T-cell (primary cell): ENCODE results near the gene ARID5B. TPM values are rescaled to one million over a fixed set of nuclear protein-coding genes. Genes with fewer than 3 reads are reported as not detected.
A peak's percentile ranks its signal among the peaks of the same experiment; 100 is the strongest.

ENCODE experiments used
- ATAC-seq, 4 experiments: fragments of 200-7000 bp in 3 of 4; fragments of 150-1000 bp in 1 of 4; cut with Tn5 transposase; replicated peaks in 1 of 4; 1 replicate in 3 of 4; 2 replicates in 1 of 4; pipeline ENCODE4 v1.10.0; 2021; ENCODE audit warnings: moderate library complexity in 3 of 4, mild to moderate bottlenecking in 2 of 4, moderate number of reproducible peaks in 1 of 4
- CTCF ChIA-PET, 2 donors: fragments of 300-600 bp; sonication (Branson Sonifier 250); formaldehyde crosslinking; loops; one replicate each; lab custom pipeline; 2022; ENCODE audit warnings: antibody characterized with exemption in 2 of 2; lab: Charles Lee
- POLR2A ChIA-PET, 2 donors: fragments of 300-600 bp; sonication (Branson Sonifier 250); formaldehyde crosslinking; loops; one replicate each; lab custom pipeline; 2022; ENCODE audit warnings: antibody characterized with exemption in 2 of 2; lab: Charles Lee
- DNase-seq, 35 experiments: peaks; one replicate each; pipeline versions ENCODE4 v3.0.0 to v3.0.0-alpha.2; 2013 to 2023
- H3K27ac ChIP-seq: one replicate; pipeline ENCODE4 v1.5.1; 2013; ENCODE audit warnings: low read length
- H3K27me3 ChIP-seq, 2 experiments: replicated peaks in 1 of 2; 1 replicate in 1 of 2; 2 replicates in 1 of 2; pipeline versions ENCODE4 v1.6.1 to v1.7.0; 2013; ENCODE audit warnings: low read length in 1 of 2, mixed read lengths in 1 of 2; ENCODE audit not compliant: control insufficient read depth in 2 of 2, insufficient read depth in 2 of 2; ENCODE audit errors: extremely low read depth in 1 of 2
- H3K36me3 ChIP-seq, 2 donors: 1 replicate in 1 of 2; 2 replicates in 1 of 2; pipeline versions ENCODE4 v1.6.1 to v1.7.0; 2013; ENCODE audit warnings: low read length in 1 of 2; ENCODE audit not compliant: control insufficient read depth in 2 of 2, insufficient read depth in 1 of 2; ENCODE audit errors: extremely low read depth in 1 of 2
- H3K4me1 ChIP-seq, 2 experiments: 1 replicate in 1 of 2; 2 replicates in 1 of 2; pipeline versions ENCODE4 v1.6.1 to v1.7.0; 2013; ENCODE audit warnings: low read length in 2 of 2, mixed read lengths in 1 of 2; ENCODE audit not compliant: insufficient read depth in 2 of 2, control insufficient read depth in 1 of 2; ENCODE audit errors: extremely low read depth in 1 of 2
- H3K4me3 ChIP-seq, 2 donors: 1 replicate in 1 of 2; 2 replicates in 1 of 2; pipeline versions ENCODE4 v1.5.1 to v1.7.0; 2013; ENCODE audit warnings: mild to moderate bottlenecking in 2 of 2, low read length in 1 of 2, moderate library complexity in 1 of 2; ENCODE audit not compliant: control insufficient read depth in 1 of 2; ENCODE audit errors: extremely low read depth in 1 of 2
- H3K9me3 ChIP-seq: 2 replicates; pipeline ENCODE4 v1.7.0; 2013
- H3K27ac Mint-ChIP-seq, 2 donors: one replicate each; pipeline ENCODE4 v1.8.0; 2020 to 2021; ENCODE audit warnings: mild to moderate bottlenecking in 2 of 2, mixed read lengths in 2 of 2
- H3K27me3 Mint-ChIP-seq, 2 donors: one replicate each; pipeline ENCODE4 v1.8.0; 2021 to 2022; ENCODE audit warnings: mixed read lengths in 2 of 2
- H3K36me3 Mint-ChIP-seq: one replicate; pipeline ENCODE4 v1.8.0; 2021; ENCODE audit warnings: mixed read lengths
- H3K4me1 Mint-ChIP-seq, 3 donors: one replicate each; pipeline ENCODE4 v1.8.0; 2020 to 2022; ENCODE audit warnings: mixed read lengths in 3 of 3, mild to moderate bottlenecking in 1 of 3
- H3K4me3 Mint-ChIP-seq, 3 donors: one replicate each; pipeline ENCODE4 v1.8.0; 2020 to 2022; ENCODE audit warnings: mild to moderate bottlenecking in 3 of 3, mixed read lengths in 3 of 3, moderate library complexity in 3 of 3
- H3K9me3 Mint-ChIP-seq, 3 donors: one replicate each; pipeline ENCODE4 v1.8.0; 2020 to 2022; ENCODE audit warnings: mixed read lengths in 3 of 3
- WGBS: methylation state at CpG from one replicate; pipeline ENCODE4 v1.1.5; 2013; ENCODE audit warnings: missing lambda C conversion rate; ENCODE audit not compliant: insufficient coverage; 5-methylcytosine and 5-hydroxymethylcytosine counted together
- total RNA-seq, 35 experiments: library from RNA in 6 of 35; stranded (reverse) in 6 of 35; fragments of 120-200 nt in 1 of 35; gene quantifications; one replicate each; pipeline versions ENCODE4 v1.2.1 to v1.2.4 and lab custom pipeline; 2013 to 2026

ARID5B gene
- total RNA-seq, 5 donors from 2014 or later (not counting 1 experiment from before 2014, with no cell fraction given), result 34.0 to 75.5 (median 42.5) TPM

DNA sequence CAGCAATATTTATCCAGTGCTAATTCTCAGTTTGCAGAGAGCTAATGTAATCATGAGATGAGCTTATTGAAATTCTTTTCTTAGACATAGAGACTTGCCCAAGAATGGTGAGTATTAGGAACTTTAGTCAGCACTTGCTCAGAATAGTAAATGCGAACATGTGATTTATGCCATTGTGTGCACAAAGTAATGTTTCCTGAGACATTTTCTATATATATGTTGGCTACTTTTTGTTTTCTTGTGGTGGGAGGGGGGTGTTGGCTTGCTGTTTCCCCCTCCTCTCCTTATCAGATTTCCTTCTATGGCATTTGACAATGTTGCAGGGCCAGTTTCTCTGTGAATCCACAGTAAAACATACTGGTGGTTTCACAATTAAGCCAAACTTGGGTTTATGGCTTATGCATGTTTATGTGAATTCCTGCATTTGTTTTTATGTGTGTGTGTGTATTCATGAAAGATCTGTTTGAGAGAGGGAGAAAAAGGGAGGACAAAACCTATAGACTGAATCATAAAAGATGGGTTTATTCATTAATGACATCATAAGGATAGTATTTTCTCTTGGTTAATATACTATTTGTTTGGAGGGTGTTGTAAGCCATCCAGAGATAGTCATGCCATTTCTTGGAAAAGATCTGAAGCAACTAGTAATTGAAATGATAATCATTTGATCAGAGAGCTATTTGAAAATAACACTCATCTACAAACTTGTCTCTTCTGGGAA is 36.3 kb downstream of the ARID5B start:
- H3K27me3 ChIP-seq, result no peaks in the 10 kb centered on the region
- H3K27ac Mint-ChIP-seq, result peak overlapping the region; percentile 79 to 89
- WGBS, result no CpG with 5 or more reads among the region's 1 CpG
- H3K27ac ChIP-seq, result peak overlapping the region; percentile 49
- DNase-seq (no peak), ATAC-seq (no peak)
- H3K27me3 Mint-ChIP-seq, result no peaks in the 10 kb centered on the region
- H3K4me3 ChIP-seq, result no peak overlapping the region
- CTCF ChIA-PET, result interaction anchor here in 1 of 2 donors (0.6 to 1.4 kb wide), 7 partner anchors 21 to 94 kb away, joined by 3 to 5 read pairs (median 3); partner anchors contain the start of gene ARID5B
- peaks cover 22% of the 10 kb centered on the region for H3K36me3 Mint-ChIP-seq
- peaks cover 0 to 7% of the 10 kb centered on the region in 2 donors for H3K36me3 ChIP-seq
- peaks cover 67 to 84% (median 83%) of the 10 kb centered on the region in 3 donors for H3K4me1 Mint-ChIP-seq
- H3K4me3 Mint-ChIP-seq, result peak overlapping the region in 2 of 3 donors; percentile 2 to 34
- POLR2A ChIA-PET, result interaction anchor here (0.7 to 0.9 kb wide), 3 partner anchors 34 to 1728 kb away, joined by 3 to 6 read pairs (median 5); partner anchors contain the start of gene ARID5B (in 1 of the 2)
- H3K9me3 ChIP-seq, result no peaks in the 10 kb centered on the region
- peaks cover 23% of the 10 kb centered on the region in 2 experiments for H3K4me1 ChIP-seq
- H3K9me3 Mint-ChIP-seq, result no peaks in the 10 kb centered on the region

DNA sequence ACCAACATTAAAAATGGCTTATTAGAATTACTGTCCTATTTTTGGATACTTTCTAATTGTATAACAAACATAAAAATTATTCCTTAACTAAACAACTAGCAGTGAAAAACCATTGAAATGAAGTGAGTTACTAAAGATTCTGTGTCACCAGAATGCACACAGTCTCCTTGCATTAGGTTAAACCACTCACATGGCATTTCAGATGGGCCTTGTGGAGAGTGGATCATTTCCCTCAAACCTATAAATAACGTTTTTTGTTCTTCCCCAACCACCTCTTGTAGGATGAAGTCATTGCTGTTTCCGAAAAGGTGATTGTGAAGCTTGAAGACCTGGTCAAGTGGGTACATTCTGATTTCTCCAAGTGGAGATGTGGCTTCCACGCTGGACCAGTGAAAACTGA is 38.4 kb downstream of the ARID5B start:
- CTCF ChIA-PET, result interaction anchor here in 1 of 2 donors (1.3 kb wide), 1 partner anchor 36 kb away, joined by 12 read pairs; no protein-coding TSS in a partner anchor

DNA sequence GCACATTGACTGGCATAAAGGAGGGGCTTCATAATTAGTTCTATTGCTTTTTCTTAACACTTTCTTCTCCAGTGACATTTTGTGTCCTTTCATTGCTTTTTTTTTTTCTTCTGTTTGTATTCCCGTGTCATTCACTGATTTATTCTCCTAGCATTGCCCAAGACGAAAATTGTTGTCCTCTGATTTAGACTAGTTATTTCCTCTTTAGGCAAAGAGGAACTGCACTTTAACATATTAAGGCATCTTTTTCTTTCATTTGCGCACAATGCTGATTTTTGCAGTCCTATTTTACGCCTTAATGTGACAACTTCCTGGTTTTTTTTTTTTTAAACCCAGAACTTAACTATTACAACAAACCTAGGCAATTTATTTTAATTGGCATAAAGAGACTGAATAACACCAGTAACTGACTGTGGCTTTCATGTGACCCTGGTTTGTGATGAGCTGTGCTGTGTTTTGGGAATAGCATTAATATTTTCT is 39.7 kb downstream of the ARID5B start:
- peaks cover 68 to 81% (median 80%) of the 10 kb centered on the region in 3 donors for H3K4me1 Mint-ChIP-seq
- Histone ChIP-seq H3K9me3 (no peaks in the 10 kb centered on the region), H3K4me3 (no peak overlapping the region)

More for the DNA sequence above, 38.4 kb downstream of the ARID5B start:
- H3K9me3 ChIP-seq, result no peaks in the 10 kb centered on the region
- Mint-ChIP-seq H3K27ac (peak overlapping the region; percentile 60 to 89), H3K4me3 (peak overlapping the region in 1 of 3 donors; percentile 21), H3K27me3 (no peaks in the 10 kb centered on the region), H3K9me3 (no peaks in the 10 kb centered on the region), H3K4me1 (peaks cover 67 to 84% (median 83%) of the 10 kb centered on the region in 3 donors), H3K36me3 (peaks cover 28% of the 10 kb centered on the region)
- ATAC-seq (no peak), DNase-seq (no peak)
- peaks cover 11 to 25% of the 10 kb centered on the region in 2 experiments for H3K4me1 ChIP-seq
- POLR2A ChIA-PET, result interaction anchor here in 1 of 2 donors (0.5 kb wide), 1 partner anchor 697 kb away, joined by 3 read pairs; no protein-coding TSS in a partner anchor
- H3K27ac ChIP-seq, result peak overlapping the region; percentile 49
- peaks cover 0 to 7% of the 10 kb centered on the region in 2 donors for H3K36me3 ChIP-seq
- no peak overlapping the region for H3K4me3 ChIP-seq
- WGBS, result 72% methylated on average over 2 of the region's 3 CpGs
- no peaks in the 10 kb centered on the region for H3K27me3 ChIP-seq

DNA sequence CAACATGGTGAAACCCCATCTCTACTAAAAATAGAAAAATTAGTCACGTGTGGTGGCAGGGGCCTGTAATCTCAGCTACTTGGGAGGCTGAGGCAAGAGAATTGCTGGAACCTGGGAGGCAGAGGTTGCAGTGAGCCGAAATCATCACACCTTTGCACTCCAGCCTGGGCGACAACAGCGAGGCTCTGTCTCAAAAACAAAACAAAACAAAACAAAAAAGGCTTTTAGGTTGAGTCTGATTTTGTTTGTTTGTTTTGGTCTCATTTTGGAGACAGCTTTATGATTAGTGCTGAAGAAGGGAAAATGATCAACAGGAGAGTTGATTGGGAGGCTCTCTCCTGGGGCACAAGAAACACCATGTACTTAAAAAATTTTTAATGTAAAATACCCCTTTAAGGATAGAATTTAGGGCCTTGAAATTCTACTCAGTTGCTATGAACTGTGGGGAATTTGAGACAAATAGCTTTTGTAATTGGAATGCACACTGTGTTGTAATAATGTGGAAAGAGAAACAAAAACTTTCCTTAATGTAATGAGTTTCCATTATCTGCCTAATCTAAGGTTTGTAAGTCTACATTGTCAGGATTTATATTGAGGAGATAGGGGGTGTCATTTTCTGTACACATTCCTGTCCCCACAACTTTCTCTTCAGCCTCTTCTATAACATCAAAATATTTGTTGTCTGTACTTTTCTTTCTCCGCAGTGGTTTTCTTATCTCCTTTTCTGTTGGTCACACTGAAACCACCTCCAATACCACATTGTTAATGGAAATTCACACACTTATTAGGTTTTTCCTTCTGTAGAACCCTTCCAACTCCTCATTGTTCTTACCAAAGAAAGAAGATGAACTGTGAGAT is 41.3 kb downstream of the ARID5B start:
- WGBS, result 0% methylated on average over 1 of the region's 5 CpGs
- Histone ChIP-seq H3K27ac (peak overlapping the region; percentile 87), H3K4me3 (peak overlapping the region in 1 of 2 donors; percentile 30), H3K4me1 (peaks cover 8 to 20% of the 10 kb centered on the region in 2 experiments), H3K9me3 (no peaks in the 10 kb centered on the region), H3K27me3 (no peaks in the 10 kb centered on the region), H3K36me3 (peaks cover 0 to 15% of the 10 kb centered on the region in 2 donors)
- Mint-ChIP-seq H3K9me3 (no peaks in the 10 kb centered on the region), H3K4me3 (peak overlapping the region; percentile 65 to 77 (median 76)), H3K27me3 (no peaks in the 10 kb centered on the region), H3K27ac (peak overlapping the region; percentile 96 to 97), H3K36me3 (peaks cover 39% of the 10 kb centered on the region), H3K4me1 (peaks cover 56 to 69% (median 68%) of the 10 kb centered on the region in 3 donors)
- ChIA-PET CTCF (interaction anchor here (0.6 to 4.7 kb wide), 13 partner anchors 9 to 441 kb away, joined by 3 to 39 read pairs (median 4); partner anchors contain the start of gene ARID5B (in 1 of the 2)), POLR2A (interaction anchor here (0.6 to 1.3 kb wide), 8 partner anchors 8 to 1499 kb away, joined by 3 to 7 read pairs (median 4); no protein-coding TSS in a partner anchor)
- peak in 3 of 4 experiments; percentile 13 to 37 (median 34) for ATAC-seq
- peak in 4 of 35 experiments; percentile 2 to 54 (median 8) for DNase-seq

More for the DNA sequence above, 39.7 kb downstream of the ARID5B start:
- no peaks in the 10 kb centered on the region for H3K27me3 Mint-ChIP-seq
- CTCF ChIA-PET, result interaction anchor here in 1 of 2 donors (0.6 to 4.7 kb wide), 4 partner anchors 39 to 1210 kb away, joined by 3 to 39 read pairs (median 4); partner anchors contain the start of gene ARID5B
- H3K36me3 Mint-ChIP-seq, result peaks cover 33% of the 10 kb centered on the region
- no peak for ATAC-seq
- POLR2A ChIA-PET, result interaction anchor here (0.5 to 0.8 kb wide), 2 partner anchors 39 to 40 kb away, joined by 3 to 4 read pairs; partner anchors contain the start of gene ARID5B (in 1 of the 2)
- Histone ChIP-seq H3K27ac (peak overlapping the region; percentile 87), H3K4me1 (peaks cover 11 to 25% of the 10 kb centered on the region in 2 experiments), H3K27me3 (no peaks in the 10 kb centered on the region), H3K36me3 (peaks cover 0 to 7% of the 10 kb centered on the region in 2 donors)
- H3K4me3 Mint-ChIP-seq, result peak overlapping the region; percentile 1 to 32 (median 21)
- H3K9me3 Mint-ChIP-seq, result no peaks in the 10 kb centered on the region
- DNase-seq, result peak in 1 of 35 experiments; percentile 39
- H3K27ac Mint-ChIP-seq, result peak overlapping the region; percentile 96 to 97
- 40% methylated on average over 1 of the region's 4 CpGs for WGBS

DNA sequence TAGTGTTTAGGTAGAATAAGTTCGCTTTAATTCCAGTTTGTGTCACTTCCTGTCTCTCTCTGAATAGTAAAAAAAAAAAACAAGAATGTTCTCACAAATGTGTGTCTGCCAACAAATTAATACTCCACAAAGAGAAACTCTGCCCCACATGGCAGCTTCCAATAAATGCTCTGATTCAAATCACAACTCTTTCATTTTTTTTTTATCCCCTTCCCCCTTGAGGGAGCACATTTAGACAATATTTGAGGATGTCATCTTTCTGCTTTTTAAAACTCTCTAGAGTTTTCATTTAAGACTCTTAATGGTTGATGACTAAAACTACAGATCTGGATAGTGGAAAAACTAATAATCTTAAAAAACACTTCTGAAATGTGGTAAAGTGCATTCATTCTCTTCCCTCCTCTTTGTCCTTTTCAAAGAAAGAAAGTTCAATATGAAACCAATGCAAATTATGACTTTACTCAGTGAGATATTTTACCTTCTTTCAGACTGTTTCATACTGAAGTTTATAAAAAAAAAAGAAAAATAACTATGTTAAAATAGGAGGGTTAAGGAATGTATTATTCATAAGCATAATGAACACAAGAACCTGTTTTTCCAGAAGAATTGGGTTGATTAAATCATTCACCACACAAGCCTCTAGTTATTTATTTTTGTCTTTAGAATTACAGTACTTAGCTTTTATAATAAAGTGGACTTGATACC is 42.3 kb downstream of the ARID5B start:
- Histone ChIP-seq H3K4me3 (no peak overlapping the region), H3K27me3 (no peaks in the 10 kb centered on the region), H3K36me3 (peaks cover 0 to 22% of the 10 kb centered on the region in 2 donors), H3K27ac (peak overlapping the region; percentile 87), H3K9me3 (no peaks in the 10 kb centered on the region), H3K4me1 (peaks cover 8 to 18% of the 10 kb centered on the region in 2 experiments)
- H3K4me1 Mint-ChIP-seq, result peaks cover 46 to 59% (median 58%) of the 10 kb centered on the region in 3 donors
- no peaks in the 10 kb centered on the region for H3K9me3 Mint-ChIP-seq
- DNase-seq, result peak in 12 of 35 experiments; percentile 3 to 62 (median 13)
- H3K36me3 Mint-ChIP-seq, result peaks cover 45% of the 10 kb centered on the region
- peak; percentile 23 to 80 (median 48) for ATAC-seq
- H3K27me3 Mint-ChIP-seq, result no peaks in the 10 kb centered on the region
- ChIA-PET CTCF (interaction anchor here (0.6 to 4.7 kb wide), 13 partner anchors 9 to 440 kb away, joined by 3 to 39 read pairs (median 4); partner anchors contain the start of gene ARID5B (in 1 of the 2)), POLR2A (interaction anchor here (0.6 to 1.3 kb wide), 11 partner anchors 9 to 1498 kb away, joined by 3 to 7 read pairs (median 3); no protein-coding TSS in a partner anchor)
- WGBS, result no CpG with 5 or more reads among the region's 1 CpG
- H3K27ac Mint-ChIP-seq, result peak overlapping the region; percentile 96 to 97
- peak overlapping the region; percentile 65 to 77 (median 76) for H3K4me3 Mint-ChIP-seq
